GM10266 (cell line): Measurements from ENCODE around the gene LZTS3.
"Not testable (repeated sequence)": the region's sequence is repeated elsewhere in the genome, so short reads cannot be mapped to it uniquely, and the experiment has no call there.

Experiments
- DNase-seq: peaks from one replicate; pipeline ENCODE4 v3.0.0; 2012; ENCODE audit errors: extremely low spot score
- TF ChIP-seq, protein P1 (sequence below): IDR thresholded peaks from 2 replicates; pipeline ENCODE4 v1.5.1; 2012; ENCODE audit warnings: mild to moderate bottlenecking, low read depth; ENCODE audit not compliant: control insufficient read depth, insufficient read depth; ENCODE audit errors: missing control alignments

LZTS3 gene

DNA sequence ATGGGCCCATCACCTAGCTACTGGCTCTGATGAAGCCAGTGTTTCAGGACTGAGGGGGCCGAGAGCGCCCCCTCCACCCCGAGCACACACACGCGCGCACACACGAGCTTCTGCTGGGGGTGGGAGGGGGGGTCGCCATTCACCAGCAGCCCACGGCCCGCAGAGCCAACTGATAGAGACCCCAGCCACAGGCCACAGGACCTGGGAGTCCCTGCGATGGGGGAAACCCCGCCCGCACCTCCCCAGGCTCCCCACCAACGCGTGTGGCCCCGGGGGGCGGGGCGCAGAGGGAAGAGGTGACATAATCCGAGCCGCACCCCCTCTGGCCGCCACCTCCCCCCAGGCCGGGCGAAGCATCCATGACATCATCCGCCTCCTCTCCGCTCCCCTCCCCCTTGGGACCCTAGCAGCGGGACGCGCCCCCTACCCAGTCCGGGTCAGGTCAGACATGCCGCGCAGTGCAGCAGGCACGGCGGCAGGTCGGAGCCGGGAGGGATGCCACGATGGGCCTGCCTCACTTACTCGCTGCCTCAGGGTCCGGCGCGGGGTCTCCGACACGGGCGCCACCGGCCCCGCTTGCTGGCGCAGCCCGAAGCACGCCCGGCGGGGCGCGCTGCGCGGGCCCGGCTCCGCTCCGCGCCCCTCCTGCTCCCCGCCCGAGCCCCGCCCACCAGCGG, at the start of gene LZTS3:
Gene LZTS3, minus strand, starts transcription at position 617 of the 677 bp plus-strand sequence. CDS start 6,386 bp downstream, outside the sequence.
- TF ChIP-seq, protein P1, sequence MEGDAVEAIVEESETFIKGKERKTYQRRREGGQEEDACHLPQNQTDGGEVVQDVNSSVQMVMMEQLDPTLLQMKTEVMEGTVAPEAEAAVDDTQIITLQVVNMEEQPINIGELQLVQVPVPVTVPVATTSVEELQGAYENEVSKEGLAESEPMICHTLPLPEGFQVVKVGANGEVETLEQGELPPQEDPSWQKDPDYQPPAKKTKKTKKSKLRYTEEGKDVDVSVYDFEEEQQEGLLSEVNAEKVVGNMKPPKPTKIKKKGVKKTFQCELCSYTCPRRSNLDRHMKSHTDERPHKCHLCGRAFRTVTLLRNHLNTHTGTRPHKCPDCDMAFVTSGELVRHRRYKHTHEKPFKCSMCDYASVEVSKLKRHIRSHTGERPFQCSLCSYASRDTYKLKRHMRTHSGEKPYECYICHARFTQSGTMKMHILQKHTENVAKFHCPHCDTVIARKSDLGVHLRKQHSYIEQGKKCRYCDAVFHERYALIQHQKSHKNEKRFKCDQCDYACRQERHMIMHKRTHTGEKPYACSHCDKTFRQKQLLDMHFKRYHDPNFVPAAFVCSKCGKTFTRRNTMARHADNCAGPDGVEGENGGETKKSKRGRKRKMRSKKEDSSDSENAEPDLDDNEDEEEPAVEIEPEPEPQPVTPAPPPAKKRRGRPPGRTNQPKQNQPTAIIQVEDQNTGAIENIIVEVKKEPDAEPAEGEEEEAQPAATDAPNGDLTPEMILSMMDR, result peak; percentile 17
- DNase-seq, result peak; percentile 94

DNA sequence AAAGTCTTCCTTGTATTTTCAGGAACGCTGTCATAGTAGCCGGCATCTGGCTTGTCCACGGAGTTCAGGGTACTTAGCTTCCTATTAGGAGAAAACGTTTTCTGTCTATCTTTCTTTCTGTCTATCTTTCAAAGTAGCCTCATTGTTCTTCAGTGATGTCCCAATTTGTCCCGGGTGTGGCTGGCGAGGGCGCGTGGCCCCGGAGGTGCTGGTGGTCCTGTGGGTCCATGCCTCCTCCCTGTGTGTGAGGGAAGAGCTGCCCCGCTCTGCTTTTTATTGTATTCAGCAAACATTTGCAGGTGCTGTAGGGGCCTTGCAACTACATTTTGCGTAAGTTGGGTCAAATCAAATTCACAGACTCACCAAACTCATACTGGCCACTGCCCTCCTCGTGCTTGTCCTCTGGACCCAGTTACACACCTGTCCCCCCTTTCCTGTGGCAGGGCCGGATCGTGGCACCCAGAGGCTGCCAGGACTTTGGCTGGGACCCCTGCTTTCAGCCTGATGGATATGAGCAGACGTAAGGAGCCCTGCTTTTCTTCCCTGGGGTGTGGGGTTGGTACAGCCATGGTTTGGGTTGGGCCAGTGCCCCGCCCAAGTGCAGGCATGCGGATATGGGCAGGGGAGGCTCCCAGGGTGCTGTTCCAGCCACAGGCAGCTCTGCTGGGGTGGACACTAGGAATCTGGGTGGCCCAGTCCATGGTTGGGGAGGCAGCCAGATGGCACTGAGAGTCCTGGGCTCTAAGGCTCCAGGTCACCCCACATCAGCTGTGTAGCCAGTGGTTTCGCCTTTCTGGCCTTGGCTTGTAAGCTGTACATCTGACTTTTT, 48.3 kb upstream of the LZTS3 start:
- TF ChIP-seq, protein P1, result no peak
- DNase-seq, result no peak

DNA sequence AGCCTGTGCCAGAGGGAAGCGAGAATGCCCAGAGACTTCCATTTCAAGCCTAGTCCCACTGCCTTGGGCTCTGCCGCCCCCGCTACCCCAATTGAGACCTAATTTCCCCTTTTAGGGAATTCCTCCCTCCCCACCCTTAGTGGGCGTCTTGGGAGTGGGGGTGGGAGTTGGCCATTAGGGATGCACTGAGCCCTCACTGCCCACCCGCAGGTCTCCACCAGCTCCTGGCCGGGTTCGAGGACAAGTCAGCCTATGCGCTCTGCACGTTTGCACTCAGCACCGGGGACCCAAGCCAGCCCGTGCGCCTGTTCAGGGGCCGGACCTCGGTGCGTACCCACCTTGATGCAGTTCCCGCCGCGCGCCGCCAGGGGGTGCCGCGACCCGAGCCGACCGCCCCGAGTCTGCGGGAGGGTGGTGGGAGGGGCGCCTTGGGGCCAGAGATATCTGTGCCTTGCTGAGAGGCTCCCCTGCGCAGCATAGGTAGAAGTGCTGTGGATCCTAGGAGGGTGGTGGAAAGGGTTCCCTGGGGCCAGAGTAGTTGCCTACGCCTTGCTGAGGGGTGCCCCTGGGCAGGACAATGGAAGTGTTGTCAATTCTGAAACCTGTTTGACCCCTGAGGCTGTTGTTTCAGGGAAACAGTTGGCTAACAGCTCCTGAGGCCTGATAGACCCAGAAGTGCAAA, 45.1 kb upstream of the LZTS3 start:
- peak; percentile 83 for DNase-seq
- TF ChIP-seq, protein P1, result peak; percentile 94

DNA sequence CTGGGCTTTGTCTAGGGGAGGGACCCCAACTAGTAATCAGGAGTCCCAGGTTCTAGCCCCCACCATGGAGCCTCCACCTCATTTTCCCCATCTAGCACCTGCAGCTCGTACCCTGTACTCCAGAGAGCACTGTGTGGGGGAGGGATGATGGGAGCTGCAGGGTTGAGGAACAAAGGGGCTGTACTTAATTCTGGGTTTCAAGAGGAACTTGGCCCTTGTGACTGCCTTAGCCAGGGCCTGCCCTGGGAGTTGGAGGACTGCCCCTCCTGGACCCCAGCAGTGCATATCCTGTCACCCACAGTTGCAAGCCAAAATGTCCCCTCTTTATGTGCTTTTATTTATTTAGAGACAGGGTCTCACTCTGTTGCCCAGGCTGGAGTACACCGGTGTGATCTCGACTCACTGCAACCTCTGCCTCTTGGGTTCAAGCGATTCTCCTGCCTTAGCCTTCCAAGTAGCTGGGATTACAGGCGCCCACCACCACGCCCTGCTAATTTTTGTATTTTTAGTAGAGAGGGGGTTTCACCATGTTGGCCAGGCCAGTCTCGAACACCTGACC, 42.1 kb upstream of the LZTS3 start:
- DNase-seq, result not testable (repeated sequence)

DNA sequence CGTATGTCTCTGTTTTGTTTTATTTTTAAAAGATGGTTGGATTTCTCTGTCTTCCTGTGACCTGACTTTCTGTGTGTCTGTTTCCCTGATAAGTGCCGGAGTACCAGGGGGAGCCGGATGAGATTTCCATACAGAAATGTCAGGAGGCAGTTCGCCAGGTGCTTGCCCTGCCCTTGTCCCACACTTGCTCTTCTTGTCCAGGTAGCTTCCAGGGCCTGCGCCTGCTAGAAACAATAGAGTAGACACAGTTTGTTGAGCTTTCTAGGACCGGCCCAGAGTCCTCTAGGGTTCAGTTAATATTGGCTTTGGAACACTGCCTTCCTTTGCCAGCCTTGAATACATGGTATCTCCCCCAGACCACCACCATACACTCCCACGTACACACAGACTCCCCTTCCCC, 39.9 kb upstream of the LZTS3 start:
- TF ChIP-seq, protein P1, result no peak

DNA sequence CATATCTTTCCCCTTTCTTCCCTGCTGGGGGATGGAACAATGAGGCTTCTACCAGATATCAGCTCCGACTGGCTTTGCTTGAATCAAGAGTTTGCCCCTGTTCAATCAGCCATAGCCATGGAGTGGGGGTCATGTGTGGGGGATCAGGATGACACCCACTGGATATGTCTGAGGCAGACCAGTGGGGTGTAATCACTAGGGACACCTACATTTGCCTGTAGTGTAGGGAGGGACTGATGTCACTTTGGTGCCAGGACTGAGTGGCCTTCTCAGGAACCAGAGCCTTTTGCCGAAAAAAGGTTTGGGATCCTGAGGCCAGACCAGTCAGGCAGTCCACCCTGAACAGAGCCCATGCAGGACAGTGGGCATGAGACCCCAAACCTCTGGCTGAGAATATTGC, 37.0 kb upstream of the LZTS3 start:
- TF ChIP-seq, protein P1, result no peak
- no peak for DNase-seq

More for the DNA sequence above, 39.9 kb upstream of the LZTS3 start:
- no peak for DNase-seq

DNA sequence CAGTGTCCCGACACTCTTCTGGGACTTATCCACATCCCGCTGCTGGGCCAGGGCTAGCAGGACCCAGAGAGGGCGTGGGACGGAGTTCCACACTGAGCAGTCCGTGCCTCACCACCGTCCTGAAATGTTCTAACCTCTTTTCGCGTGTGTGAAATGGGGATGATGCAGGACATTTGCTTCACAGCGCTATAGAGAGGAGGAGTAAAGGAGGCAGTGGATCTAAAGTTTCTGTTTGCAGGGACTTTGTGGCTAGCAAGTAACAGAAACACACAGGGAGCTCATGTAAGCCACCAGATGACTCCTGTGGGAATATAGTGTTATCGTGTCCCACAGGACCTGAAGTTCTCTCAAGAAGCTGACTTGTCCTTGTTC, 36.6 kb upstream of the LZTS3 start:
- TF ChIP-seq, protein P1, result no peak
- DNase-seq, result no peak
